Osteocyte (in vitro differentiated cells): ENCODE measurements around the gene ATG13. TPM values are rescaled to one million over a fixed set of nuclear protein-coding genes. Genes with fewer than 3 reads are reported as not detected.
A peak's percentile ranks its signal among the peaks of the same experiment; 100 is the strongest.

Experiments
- DNase-seq: peaks from one replicate; pipeline ENCODE4 v3.0.0; 2021; ENCODE audit warnings: mixed read lengths; ENCODE audit not compliant: unreplicated experiment; ENCODE audit errors: extremely low spot score
- H3K27ac Mint-ChIP-seq: one replicate; pipeline ENCODE4 v1.8.0; 2021; ENCODE audit warnings: mild to moderate bottlenecking, mixed read lengths; ENCODE audit not compliant: unreplicated experiment
- H3K27me3 Mint-ChIP-seq: one replicate; pipeline ENCODE4 v1.8.0; 2021; ENCODE audit warnings: mixed read lengths; ENCODE audit not compliant: unreplicated experiment
- H3K36me3 Mint-ChIP-seq: one replicate; pipeline ENCODE4 v1.8.0; 2021; ENCODE audit warnings: mixed read lengths; ENCODE audit not compliant: unreplicated experiment
- H3K4me1 Mint-ChIP-seq: one replicate; pipeline ENCODE4 v1.8.0; 2021; ENCODE audit warnings: mixed read lengths; ENCODE audit not compliant: unreplicated experiment
- H3K4me3 Mint-ChIP-seq: one replicate; pipeline ENCODE4 v1.8.0; 2021; ENCODE audit warnings: mild to moderate bottlenecking, moderate library complexity, mixed read lengths; ENCODE audit not compliant: unreplicated experiment
- H3K9me3 Mint-ChIP-seq: one replicate; pipeline ENCODE4 v1.8.0; 2021; ENCODE audit warnings: mixed read lengths; ENCODE audit not compliant: unreplicated experiment
- CTCF ChIP-seq: fragments of 200-600 bp; sonication (generic); IDR thresholded peaks from 2 replicates; pipeline ENCODE4 v1.5.0; 2021; ENCODE audit warnings: antibody characterized with exemption, mild to moderate bottlenecking, moderate library complexity
- total RNA-seq: library from RNA; stranded (reverse); gene quantifications from 2 replicates; pipeline ENCODE4 v1.2.1, GENCODE V29; 2021

The ATG13 gene
- total RNA-seq, 1 donor from 2014 or later = 87.2 TPM

- Mint-ChIP-seq H3K36me3 (peaks cover 29% of the 10 kb centered on the region), H3K27ac (no peak overlapping the region), H3K4me1 (peaks cover 24% of the 10 kb centered on the region)
Measured at GRCh38 chr11:46692450-46692849, 75.1 kb downstream of the ATG13 start.

GRCh38 chr11:46693597-46694012 lies 76.3 kb downstream of the ATG13 start:
- Mint-ChIP-seq H3K27ac (peak overlapping the region; percentile 79), H3K4me3 (no peak overlapping the region), H3K36me3 (peaks cover 25% of the 10 kb centered on the region), H3K4me1 (peaks cover 35% of the 10 kb centered on the region), H3K27me3 (no peaks in the 10 kb centered on the region), H3K9me3 (no peaks in the 10 kb centered on the region)
- TF ChIP-seq CTCF = no peak
- DNase-seq = no peak

More at GRCh38 chr11:46692450-46692849, 75.1 kb downstream of the ATG13 start:
- Mint-ChIP-seq H3K27me3 (no peaks in the 10 kb centered on the region), H3K9me3 (no peaks in the 10 kb centered on the region), H3K4me3 (no peak overlapping the region)
- DNase-seq = no peak
- no peak for TF ChIP-seq CTCF

GRCh38 chr11:46694072-46694471 lies 76.7 kb downstream of the ATG13 start:
- Mint-ChIP-seq H3K4me1 (peaks cover 40% of the 10 kb centered on the region), H3K27me3 (no peaks in the 10 kb centered on the region), H3K36me3 (peaks cover 24% of the 10 kb centered on the region), H3K9me3 (no peaks in the 10 kb centered on the region), H3K4me3 (peak overlapping the region; percentile 20), H3K27ac (peak overlapping the region; percentile 79)
- no peak for DNase-seq
- no peak for TF ChIP-seq CTCF

- TF ChIP-seq CTCF = no peak
- Mint-ChIP-seq H3K9me3 (no peaks in the 10 kb centered on the region), H3K36me3 (peaks cover 22% of the 10 kb centered on the region), H3K27me3 (no peaks in the 10 kb centered on the region), H3K4me3 (no peak overlapping the region), H3K4me1 (peaks cover 42% of the 10 kb centered on the region), H3K27ac (no peak overlapping the region)
- no peak for DNase-seq
Measured at GRCh38 chr11:46694607-46695006, 77.3 kb downstream of the ATG13 start.

- no peak overlapping the region for H3K4me3 Mint-ChIP-seq
- H3K27ac Mint-ChIP-seq = peak overlapping the region; percentile 64
- no peak for TF ChIP-seq CTCF
- H3K4me1 Mint-ChIP-seq = peaks cover 52% of the 10 kb centered on the region
- peaks cover 18% of the 10 kb centered on the region for H3K36me3 Mint-ChIP-seq
- DNase-seq = no peak
- no peaks in the 10 kb centered on the region for H3K27me3 Mint-ChIP-seq
- no peaks in the 10 kb centered on the region for H3K9me3 Mint-ChIP-seq
Measured at GRCh38 chr11:46695345-46696211, 78.2 kb downstream of the ATG13 start.
